RWPE1 (cell line): ENCODE data around the gene PKHD1.

Source experiments
- CTCF ChIA-PET: fragments of 350-600 bp; sonication (Branson Sonifier 250); formaldehyde crosslinking; extraction: SDS; loops from one replicate; lab custom pipeline; 2021; lab: Yijun Ruan, JAX
- POLR2A ChIA-PET: fragments of 400-600 bp; formaldehyde crosslinking; extraction: SDS; loops from one replicate; lab custom pipeline; 2020; ENCODE audit warnings: antibody characterized with exemption; ENCODE audit not compliant: low non-redundant PET; lab: Yijun Ruan, JAX
- DNase-seq: peaks from one replicate; pipeline ENCODE4 v3.0.0; 2012; ENCODE audit warnings: low spot score
- H3K27ac ChIP-seq: fragments of 450-650 bp; 2 replicates; pipeline ENCODE4 v1.5.1; 2017
- TF ChIP-seq, protein P1 (sequence below): fragments of 450-650 bp; conservative IDR thresholded peaks from 2 replicates; pipeline ENCODE4 v1.5.1; 2017; ENCODE audit warnings: low read depth, mild to moderate bottlenecking

Gene PKHD1

DNA sequence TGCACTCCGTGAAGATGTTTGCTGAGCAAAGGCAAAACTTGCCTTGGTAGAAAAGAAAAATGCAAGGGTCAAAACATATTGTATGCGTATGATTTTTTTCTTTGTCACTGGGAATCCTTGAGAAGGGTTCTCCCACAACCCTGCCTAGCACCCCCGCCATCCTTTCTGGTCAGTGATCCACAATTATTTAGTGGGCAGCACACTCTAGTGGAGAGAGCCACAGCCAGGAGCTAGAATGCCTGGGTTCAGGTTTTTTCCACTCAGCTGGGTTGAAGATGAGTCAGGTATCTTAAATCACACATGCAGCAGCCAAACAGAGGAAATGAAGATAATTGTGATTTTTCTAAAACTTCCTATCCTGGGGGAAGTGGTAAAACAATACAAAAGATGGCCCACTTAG lies 243.1 kb downstream of the PKHD1 start:
- CTCF ChIA-PET = interaction anchor here (0.7 to 0.9 kb wide), 2 partner anchors 131 to 1604 kb away, joined by 3 to 4 read pairs; no protein-coding TSS in a partner anchor
- no peak overlapping the region for H3K27ac ChIP-seq
- DNase-seq = no peak
- TF ChIP-seq, protein P1, sequence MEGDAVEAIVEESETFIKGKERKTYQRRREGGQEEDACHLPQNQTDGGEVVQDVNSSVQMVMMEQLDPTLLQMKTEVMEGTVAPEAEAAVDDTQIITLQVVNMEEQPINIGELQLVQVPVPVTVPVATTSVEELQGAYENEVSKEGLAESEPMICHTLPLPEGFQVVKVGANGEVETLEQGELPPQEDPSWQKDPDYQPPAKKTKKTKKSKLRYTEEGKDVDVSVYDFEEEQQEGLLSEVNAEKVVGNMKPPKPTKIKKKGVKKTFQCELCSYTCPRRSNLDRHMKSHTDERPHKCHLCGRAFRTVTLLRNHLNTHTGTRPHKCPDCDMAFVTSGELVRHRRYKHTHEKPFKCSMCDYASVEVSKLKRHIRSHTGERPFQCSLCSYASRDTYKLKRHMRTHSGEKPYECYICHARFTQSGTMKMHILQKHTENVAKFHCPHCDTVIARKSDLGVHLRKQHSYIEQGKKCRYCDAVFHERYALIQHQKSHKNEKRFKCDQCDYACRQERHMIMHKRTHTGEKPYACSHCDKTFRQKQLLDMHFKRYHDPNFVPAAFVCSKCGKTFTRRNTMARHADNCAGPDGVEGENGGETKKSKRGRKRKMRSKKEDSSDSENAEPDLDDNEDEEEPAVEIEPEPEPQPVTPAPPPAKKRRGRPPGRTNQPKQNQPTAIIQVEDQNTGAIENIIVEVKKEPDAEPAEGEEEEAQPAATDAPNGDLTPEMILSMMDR = no peak
- POLR2A ChIA-PET = no interaction called here

- DNase-seq = no peak
- TF ChIP-seq, protein P1 = no peak
- no peak overlapping the region for H3K27ac ChIP-seq
- CTCF ChIA-PET = interaction anchor here (0.6 to 0.7 kb wide), 2 partner anchors 1603 to 1684 kb away, joined by 3 to 4 read pairs; no protein-coding TSS in a partner anchor
- POLR2A ChIA-PET = no interaction called here
Measured at GRCh38 chr6:51843456-51844056, 243.9 kb downstream of the PKHD1 start.

DNA sequence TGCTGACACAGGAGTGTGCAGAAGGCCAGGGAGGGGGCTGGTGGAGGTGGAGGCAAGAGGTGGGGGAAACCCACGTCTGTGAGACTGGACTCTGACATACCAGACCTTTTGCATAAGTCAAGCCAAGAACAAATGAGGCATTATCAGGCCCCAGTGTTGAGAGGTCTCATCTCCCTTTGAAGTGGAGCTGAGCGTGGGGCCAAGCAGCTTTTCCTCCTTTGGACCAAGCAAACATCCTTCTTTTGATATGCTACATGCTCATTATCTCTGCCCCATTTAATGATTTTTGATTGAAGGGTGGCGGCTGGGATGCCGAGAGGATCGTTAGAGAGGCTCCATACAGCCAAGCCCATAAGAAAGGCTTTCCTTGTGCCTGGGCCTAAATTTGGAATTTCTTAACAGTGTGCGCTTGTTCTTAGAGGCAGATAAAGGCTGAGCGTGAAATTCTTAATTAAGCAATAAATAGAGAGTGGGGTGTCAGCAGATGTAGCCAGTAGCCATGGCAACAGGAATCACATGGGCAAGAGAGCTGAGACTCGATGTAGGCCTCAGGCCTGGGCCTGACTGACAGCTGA lies 244.5 kb downstream of the PKHD1 start:
- TF ChIP-seq, protein P1 = no peak
- no peak for DNase-seq
- ChIA-PET CTCF (interaction anchor here (0.6 kb wide), 1 partner anchor 1683 kb away, joined by 3 read pairs; no protein-coding TSS in a partner anchor), POLR2A (no interaction called here)
- no peak overlapping the region for H3K27ac ChIP-seq

- TF ChIP-seq, protein P1 = no peak
- POLR2A ChIA-PET = no interaction called here
- H3K27ac ChIP-seq = no peak overlapping the region
- DNase-seq = no peak
- CTCF ChIA-PET = interaction anchor here (0.7 kb wide), 1 partner anchor 154 kb away, joined by 3 read pairs; no protein-coding TSS in a partner anchor
Measured at GRCh38 chr6:51842061-51842803, 245.2 kb downstream of the PKHD1 start.

GRCh38 chr6:51841626-51842025 lies 245.8 kb downstream of the PKHD1 start:
- TF ChIP-seq, protein P1 = no peak
- no peak for DNase-seq
- POLR2A ChIA-PET = no interaction called here
- no peak overlapping the region for H3K27ac ChIP-seq
- CTCF ChIA-PET = no interaction called here

DNA sequence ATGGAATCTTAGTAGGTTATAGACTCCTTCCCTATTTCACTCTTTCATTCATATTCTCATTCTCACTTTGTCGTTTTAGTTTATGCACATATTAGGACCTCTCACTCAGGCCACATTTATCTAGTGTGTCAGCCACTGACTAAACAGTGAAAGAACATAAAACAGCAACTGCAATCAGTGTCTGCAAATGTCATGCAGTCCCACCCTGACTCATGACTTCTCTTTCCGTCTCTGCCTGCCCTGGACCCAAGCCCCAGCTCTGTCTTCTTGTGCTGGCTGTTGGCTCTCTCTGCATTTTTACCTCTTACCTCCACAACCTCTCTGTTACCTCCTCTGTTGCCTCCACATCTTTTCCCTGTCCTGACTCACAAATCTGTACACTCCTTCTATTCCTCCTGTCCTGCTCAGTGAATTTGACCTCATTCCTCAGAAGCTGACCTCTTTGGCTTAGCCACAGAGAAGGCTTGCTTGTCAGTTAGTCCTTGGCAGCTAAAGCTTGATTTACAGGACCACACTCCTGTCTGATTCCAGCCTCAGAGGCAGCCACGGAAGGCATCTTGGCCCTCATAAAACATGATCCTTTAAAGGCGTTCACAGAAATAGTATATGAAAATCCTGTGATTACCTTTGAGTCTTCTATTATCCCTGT lies 247.6 kb downstream of the PKHD1 start:
- TF ChIP-seq, protein P1 = no peak
- CTCF ChIA-PET = interaction anchor here (0.6 kb wide), 1 partner anchor 180 kb away, joined by 3 read pairs; no protein-coding TSS in a partner anchor

More for the DNA sequence above, 247.6 kb downstream of the PKHD1 start:
- no peak overlapping the region for H3K27ac ChIP-seq
- no peak for DNase-seq
- POLR2A ChIA-PET = no interaction called here
